NCI-H1105 treated with DMSO at 0.1 percent for 48 hours (cell line): ENCODE results near the gene FAM13C.
"Not testable (repeated sequence)": the region's sequence is repeated elsewhere in the genome, so short reads cannot be mapped to it uniquely, and the experiment has no call there.

Experiments
- DNase-seq: peaks from one replicate; lab custom pipeline; 2025; lab: John Stamatoyannopoulos, UW

FAM13C gene

DNA sequence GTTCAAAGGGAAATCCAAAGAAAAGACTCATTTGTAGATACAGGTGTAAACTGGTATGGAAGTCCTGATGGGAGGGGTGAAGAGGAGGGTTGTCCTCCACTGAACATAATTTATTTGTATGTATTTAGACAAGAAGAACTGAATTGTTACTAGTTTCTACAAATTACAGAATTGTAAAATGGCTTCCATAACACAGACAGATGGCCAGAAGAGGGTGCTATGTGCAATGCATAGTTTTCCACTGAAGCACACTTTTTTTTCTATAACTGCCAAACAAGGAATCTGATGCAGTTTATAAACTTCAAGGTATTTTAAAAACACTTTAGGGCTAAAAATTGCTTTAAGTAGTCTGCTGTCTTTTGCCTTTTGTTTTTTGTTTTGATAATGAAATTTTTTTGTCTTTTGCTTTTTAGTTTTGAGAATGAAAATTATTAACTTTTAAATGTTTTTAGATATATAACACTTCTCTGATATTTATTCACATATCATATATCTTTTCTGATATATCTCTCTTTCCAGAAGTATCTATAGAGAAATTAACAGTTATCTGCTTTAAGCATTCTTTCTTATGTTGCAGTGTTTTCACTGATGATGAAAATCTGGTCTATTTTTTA, 127.4 kb downstream of the FAM13C start:
- DNase-seq, result peak; percentile 39

GRCh38 chr10:59234194-59234593, 128.2 kb downstream of the FAM13C start:
- no peak for DNase-seq

- DNase-seq, result no peak
Observed at GRCh38 chr10:59229441-59229840, 132.9 kb downstream of the FAM13C start.

GRCh38 chr10:59227136-59227673, 135.1 kb downstream of the FAM13C start:
- DNase-seq, result no peak

- DNase-seq, result no peak
Observed at GRCh38 chr10:59225211-59225610, 137.1 kb downstream of the FAM13C start.

GRCh38 chr10:59223597-59223996, 138.8 kb downstream of the FAM13C start:
- DNase-seq, result not testable (repeated sequence)

- no peak for DNase-seq
Observed at GRCh38 chr10:59222788-59223187, 139.6 kb downstream of the FAM13C start.

DNA sequence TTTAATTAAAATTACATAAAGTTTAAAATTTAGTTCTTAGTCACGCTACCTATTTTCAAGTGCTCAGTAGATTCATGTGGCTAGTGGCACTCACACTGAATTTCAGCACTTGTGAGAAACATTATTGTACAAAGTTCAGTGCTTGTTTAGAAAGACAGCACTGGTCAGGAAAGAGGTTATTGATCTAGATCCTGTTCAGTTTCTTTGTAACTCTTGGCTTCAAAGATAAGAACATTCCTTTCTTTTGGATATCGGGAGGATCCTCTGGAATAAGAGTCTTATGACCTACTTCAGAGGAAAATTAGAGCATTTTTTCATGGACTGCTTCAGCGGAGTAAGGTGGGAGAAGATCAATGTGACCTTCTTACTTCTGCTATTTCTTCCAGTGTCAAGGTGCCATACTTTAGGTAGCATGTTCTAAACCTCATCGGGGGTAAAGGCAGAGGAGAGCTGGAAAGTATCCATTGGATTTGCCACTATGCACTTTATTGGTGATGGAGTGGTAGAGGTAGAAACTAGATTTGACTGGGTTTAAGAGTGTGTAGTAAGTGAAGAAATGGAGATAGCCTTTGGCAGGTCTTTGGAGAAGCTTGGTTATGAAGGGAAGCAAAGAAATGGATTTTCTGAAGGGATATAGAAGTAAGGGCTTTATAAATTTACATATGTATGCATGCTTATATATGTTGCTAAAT, 146.0 kb downstream of the FAM13C start:
- no peak for DNase-seq

GRCh38 chr10:59214160-59214559, 148.2 kb downstream of the FAM13C start:
- no peak for DNase-seq

- no peak for DNase-seq
Observed at GRCh38 chr10:59212301-59212798, 150.0 kb downstream of the FAM13C start.

DNA sequence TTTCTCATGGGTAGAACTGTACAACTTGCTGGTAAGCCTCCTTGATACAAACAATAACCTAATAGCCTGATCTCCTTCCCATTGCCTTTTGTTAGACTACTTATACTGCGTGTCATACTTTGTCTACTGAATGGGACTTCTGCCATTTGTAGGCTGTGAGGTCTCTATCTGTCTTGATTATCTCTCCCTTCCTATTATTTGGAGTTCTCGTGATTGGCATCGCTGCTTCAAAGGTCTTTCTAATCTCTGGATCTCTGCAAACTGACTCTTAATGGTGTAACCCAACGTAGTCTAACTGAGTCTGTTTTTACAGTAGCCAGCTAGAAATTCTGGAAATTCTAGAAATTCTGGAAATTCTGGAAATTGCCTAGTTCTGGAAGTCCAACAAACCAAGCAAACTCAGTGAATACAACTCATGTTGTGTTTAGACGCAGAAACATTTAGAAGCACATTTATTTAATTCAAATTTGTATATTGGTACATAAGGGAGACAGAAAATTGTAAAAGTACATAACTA, 156.1 kb downstream of the FAM13C start:
- no peak for DNase-seq
